MM.1S (cell line): ENCODE measurements around the gene FAM72D.
"Not testable (repeated sequence)": the region's sequence is repeated elsewhere in the genome, so short reads cannot be mapped to it uniquely, and the experiment has no call there.

Source experiments
- EZH2phosphoT487 ChIP-seq: fragments of 300-600 bp; sonication (generic); IDR thresholded peaks from 2 replicates; pipeline ENCODE4 v1.6.1; 2018; ENCODE audit warnings: antibody characterized with exemption, low read length
- TF ChIP-seq, protein P1 (sequence below): fragments of 300-600 bp; sonication (generic); IDR thresholded peaks from 2 replicates; pipeline ENCODE4 v1.5.1; 2016; ENCODE audit warnings: antibody characterized with exemption, low read length, mixed read lengths

DNA sequence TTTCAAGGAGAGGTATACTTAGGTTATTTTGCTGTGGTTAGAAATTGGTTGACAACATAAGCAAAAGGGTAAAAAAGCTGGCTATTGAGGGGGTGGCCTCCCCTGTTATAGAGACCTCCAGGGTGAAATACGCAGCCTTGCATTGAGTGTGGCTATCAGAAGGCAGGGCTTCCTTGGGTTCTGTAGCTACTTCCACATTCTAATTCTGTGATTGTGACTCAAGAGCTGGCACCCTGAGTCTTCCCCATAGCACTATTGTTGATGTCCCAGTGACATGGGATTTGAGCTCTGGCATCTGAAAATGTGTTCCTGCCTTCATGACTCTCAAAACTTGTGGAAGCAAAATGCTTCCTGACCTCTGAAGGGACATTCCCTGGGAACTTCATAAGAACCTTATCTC is 38.7 kb downstream of the FAM72D start:
- TF ChIP-seq, protein P1, sequence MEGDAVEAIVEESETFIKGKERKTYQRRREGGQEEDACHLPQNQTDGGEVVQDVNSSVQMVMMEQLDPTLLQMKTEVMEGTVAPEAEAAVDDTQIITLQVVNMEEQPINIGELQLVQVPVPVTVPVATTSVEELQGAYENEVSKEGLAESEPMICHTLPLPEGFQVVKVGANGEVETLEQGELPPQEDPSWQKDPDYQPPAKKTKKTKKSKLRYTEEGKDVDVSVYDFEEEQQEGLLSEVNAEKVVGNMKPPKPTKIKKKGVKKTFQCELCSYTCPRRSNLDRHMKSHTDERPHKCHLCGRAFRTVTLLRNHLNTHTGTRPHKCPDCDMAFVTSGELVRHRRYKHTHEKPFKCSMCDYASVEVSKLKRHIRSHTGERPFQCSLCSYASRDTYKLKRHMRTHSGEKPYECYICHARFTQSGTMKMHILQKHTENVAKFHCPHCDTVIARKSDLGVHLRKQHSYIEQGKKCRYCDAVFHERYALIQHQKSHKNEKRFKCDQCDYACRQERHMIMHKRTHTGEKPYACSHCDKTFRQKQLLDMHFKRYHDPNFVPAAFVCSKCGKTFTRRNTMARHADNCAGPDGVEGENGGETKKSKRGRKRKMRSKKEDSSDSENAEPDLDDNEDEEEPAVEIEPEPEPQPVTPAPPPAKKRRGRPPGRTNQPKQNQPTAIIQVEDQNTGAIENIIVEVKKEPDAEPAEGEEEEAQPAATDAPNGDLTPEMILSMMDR: not testable (repeated sequence)
- not testable (repeated sequence) for TF ChIP-seq EZH2phosphoT487
